SW 1271 (cell line): ENCODE data around the gene NUP58.
A peak's percentile ranks its signal among the peaks of the same experiment; 100 is the strongest.
"Not testable (repeated sequence)": the region's sequence is repeated elsewhere in the genome, so short reads cannot be mapped to it uniquely, and the experiment has no call there.

Experiments
- DNase-seq, 2 experiments: peaks; one replicate each; lab custom pipeline; 2025; lab: John Stamatoyannopoulos, UW

Gene NUP58

GRCh38 chr13:25302121-25302520, 696 bp downstream of the NUP58 start:
- no peak for DNase-seq

GRCh38 chr13:25306671-25307464, 5.4 kb downstream of the NUP58 start:
- no peak for DNase-seq

- DNase-seq, result no peak
These were observed 9.5 kb downstream of the NUP58 start for GRCh38 chr13:25310891-25311290.

GRCh38 chr13:25318946-25319345, 17.5 kb downstream of the NUP58 start:
- peak; percentile 2 to 13 for DNase-seq

- DNase-seq, result no peak
These were observed 18.3 kb downstream of the NUP58 start for GRCh38 chr13:25319771-25320170.

GRCh38 chr13:25324100-25324499, 22.7 kb downstream of the NUP58 start:
- no peak for DNase-seq

- DNase-seq, result peak in 1 of 2 experiments; percentile 14
These were observed 28.3 kb downstream of the NUP58 start for GRCh38 chr13:25329706-25330105.

GRCh38 chr13:25330541-25330940, 29.1 kb downstream of the NUP58 start:
- no peak for DNase-seq

GRCh38 chr13:25335856-25336255, 34.4 kb downstream of the NUP58 start:
- DNase-seq, result no peak

GRCh38 chr13:25345576-25345975, 44.2 kb downstream of the NUP58 start:
- no peak for DNase-seq

- no peak for DNase-seq
These were observed 45.7 kb downstream of the NUP58 start for GRCh38 chr13:25347151-25347550.

- DNase-seq, result no peak
These were observed 50.0 kb downstream of the NUP58 start for GRCh38 chr13:25351404-25351803.

- no peak for DNase-seq
These were observed 50.8 kb downstream of the NUP58 start for GRCh38 chr13:25352230-25352629.

GRCh38 chr13:25352806-25353205, 51.4 kb downstream of the NUP58 start:
- no peak for DNase-seq

GRCh38 chr13:25353344-25353743, 51.9 kb downstream of the NUP58 start:
- DNase-seq, result no peak

- DNase-seq, result no peak
These were observed 53.0 kb downstream of the NUP58 start for GRCh38 chr13:25354377-25354776.

- DNase-seq, result not testable (repeated sequence)
These were observed 59.0 kb downstream of the NUP58 start for GRCh38 chr13:25360443-25360842.

- DNase-seq, result no peak
These were observed 64.4 kb downstream of the NUP58 start for GRCh38 chr13:25365720-25366235.

GRCh38 chr13:25371158-25371874, 69.9 kb downstream of the NUP58 start:
- no peak for DNase-seq

GRCh38 chr13:25371875-25372283, 70.5 kb downstream of the NUP58 start, which contains the start of gene ATP8A2:
TSS of gene ATP8A2 (plus strand) at chr13:25371974. CDS start at chr13:25372213, 239 bp downstream.
- no peak for DNase-seq

GRCh38 chr13:25372284-25373081, 71.1 kb downstream of the NUP58 start:
- no peak for DNase-seq

- DNase-seq, result peak; percentile 3 to 39
These were observed 74.4 kb downstream of the NUP58 start for GRCh38 chr13:25375727-25376358.
